ENCODE results near the gene CHST12.

CHST12 gene

DNA sequence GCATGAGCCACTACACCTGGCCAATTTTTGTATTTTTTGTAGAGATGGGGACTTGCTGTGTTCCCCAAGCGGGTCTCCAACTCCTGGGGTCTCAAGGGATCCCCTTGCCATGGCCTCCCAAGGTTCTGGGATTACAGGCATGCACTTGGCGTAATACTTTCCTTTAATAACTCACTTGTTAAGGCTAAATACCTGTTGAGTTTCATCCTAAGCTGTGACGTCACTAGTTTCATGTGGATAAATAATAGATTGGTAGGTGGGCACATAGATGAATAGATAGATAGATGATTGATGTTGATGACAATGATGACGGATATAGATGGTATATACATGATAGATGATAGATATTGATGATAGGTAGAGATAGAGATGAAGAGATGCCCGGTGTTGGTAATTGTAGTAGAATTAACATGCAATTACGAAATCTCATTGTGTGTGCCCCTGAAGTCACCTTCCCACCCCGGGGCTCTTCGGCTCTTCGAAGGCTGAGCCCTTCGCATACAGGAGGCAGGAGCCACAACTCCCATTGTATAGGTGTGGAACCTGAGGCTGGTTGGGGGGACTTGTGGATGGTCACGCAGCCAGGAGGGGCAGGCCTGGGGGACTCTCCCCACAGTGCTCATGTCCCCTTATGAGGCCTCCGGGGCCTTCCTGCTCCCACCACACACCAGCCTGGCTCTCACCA lies 70.2 kb downstream of the CHST12 start:
- TF ChIP-seq TAF1 (IDR thresholded peaks at IDR 0.05; ENCODE audit: borderline replicate concordance, insufficient read depth, low read length) (no peak), REST (IDR thresholded peaks at IDR 0.05; ENCODE audit: insufficient read depth in 1 of 2, low read depth in 2 of 2, low read length in 2 of 2) (no peak), POLR2AphosphoS5 (IDR thresholded peaks at IDR 0.05; ENCODE audit: low read depth, low read length) (no peak), SIN3A (IDR thresholded peaks at IDR 0.05; ENCODE audit: borderline replicate concordance, insufficient read depth, low read length) (no peak), FOXP2 (optimal IDR thresholded peaks at IDR 0.05; ENCODE audit: borderline replicate concordance, extremely low read depth, extremely low read length, insufficient read depth) (no peak)

DNA sequence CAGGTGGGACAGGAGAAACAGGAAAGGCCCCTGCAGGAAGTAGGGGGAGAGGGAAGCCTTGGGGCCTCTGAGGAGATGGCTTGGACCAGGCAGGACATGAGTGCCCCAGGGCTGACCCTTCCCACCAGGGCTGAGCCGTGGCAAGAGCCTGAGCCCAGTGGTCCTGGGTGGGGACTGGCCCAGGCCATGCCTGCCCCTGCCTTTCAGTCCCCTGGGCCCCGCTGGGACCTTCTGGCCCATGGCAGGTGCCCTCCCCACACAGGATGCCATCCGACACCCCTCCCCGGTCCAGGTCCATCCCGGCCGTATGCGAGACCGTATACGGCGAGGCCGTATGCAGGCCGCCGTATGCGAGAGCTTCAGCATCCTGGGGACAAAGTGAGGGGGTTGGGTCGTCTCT lies 70.8 kb downstream of the CHST12 start:
- no peak for TF ChIP-seq SIN3A (IDR thresholded peaks at IDR 0.05; ENCODE audit: borderline replicate concordance, insufficient read depth, low read length)
- no peak for TF ChIP-seq TAF1 (IDR thresholded peaks at IDR 0.05; ENCODE audit: borderline replicate concordance, insufficient read depth, low read length)
- TF ChIP-seq POLR2AphosphoS5 (IDR thresholded peaks at IDR 0.05; ENCODE audit: low read depth, low read length) = no peak

DNA sequence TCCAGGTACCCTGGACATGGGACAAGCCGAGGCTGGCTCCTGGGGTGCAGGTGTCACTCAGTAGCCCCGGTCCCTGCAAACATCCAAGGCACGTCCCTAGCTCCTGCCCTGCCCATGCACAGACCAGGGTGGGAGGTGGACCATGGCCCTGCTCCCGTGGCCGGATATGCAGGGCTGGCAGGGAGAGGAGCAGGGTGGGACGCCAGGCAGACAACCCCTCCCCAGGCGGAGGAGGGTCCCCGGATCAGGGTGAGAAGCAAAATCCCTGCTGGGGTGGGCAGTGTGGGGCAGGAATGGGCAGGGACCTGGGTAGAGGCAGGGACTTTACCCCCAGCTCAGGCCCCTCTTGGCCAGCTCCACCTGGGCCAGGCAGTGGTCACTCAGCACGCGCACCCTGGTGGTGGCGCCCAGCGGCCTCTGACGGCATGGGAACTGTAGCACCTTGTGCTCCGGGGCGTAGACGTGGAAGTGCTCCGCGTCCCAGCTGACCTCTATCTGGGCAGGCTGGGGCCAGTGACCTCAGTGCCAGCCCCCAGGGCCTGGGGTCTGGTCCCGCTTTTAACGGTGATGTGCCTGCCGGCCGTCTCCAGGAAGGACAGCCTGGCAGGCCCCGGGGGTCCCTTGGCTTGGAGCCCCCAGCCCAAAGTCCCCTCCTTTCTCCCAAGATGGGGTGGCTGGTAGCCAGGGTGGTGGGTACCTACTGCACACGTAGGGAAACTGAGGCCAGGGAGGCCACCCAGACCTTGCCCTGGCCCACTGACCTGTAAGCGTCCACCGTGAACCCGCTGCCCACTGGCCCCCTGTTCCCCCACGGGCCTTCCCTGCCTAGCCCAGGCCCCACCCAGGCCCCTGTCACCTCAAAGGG lies 71.6 kb downstream of the CHST12 start:
- TF ChIP-seq POLR2AphosphoS5 (IDR thresholded peaks at IDR 0.05; ENCODE audit: low read depth, low read length) (no peak), REST (IDR thresholded peaks at IDR 0.05; ENCODE audit: insufficient read depth in 1 of 2, low read depth in 2 of 2, low read length in 2 of 2) (no peak), SIN3A (IDR thresholded peaks at IDR 0.05; ENCODE audit: borderline replicate concordance, insufficient read depth, low read length) (no peak), TAF1 (IDR thresholded peaks at IDR 0.05; ENCODE audit: borderline replicate concordance, insufficient read depth, low read length) (no peak), FOXP2 (optimal IDR thresholded peaks at IDR 0.05; ENCODE audit: borderline replicate concordance, extremely low read depth, extremely low read length, insufficient read depth) (no peak)

GRCh38 chr7:2475678-2476015 lies 72.2 kb downstream of the CHST12 start:
- no peak for TF ChIP-seq TAF1 (IDR thresholded peaks at IDR 0.05; ENCODE audit: borderline replicate concordance, insufficient read depth, low read length)
- TF ChIP-seq SIN3A (IDR thresholded peaks at IDR 0.05; ENCODE audit: borderline replicate concordance, insufficient read depth, low read length) = no peak
- TF ChIP-seq FOXP2 (optimal IDR thresholded peaks at IDR 0.05; ENCODE audit: borderline replicate concordance, extremely low read depth, extremely low read length, insufficient read depth) = no peak
- no peak for TF ChIP-seq REST (IDR thresholded peaks at IDR 0.05; ENCODE audit: insufficient read depth in 1 of 2, low read depth in 2 of 2, low read length in 2 of 2)
- TF ChIP-seq POLR2AphosphoS5 (IDR thresholded peaks at IDR 0.05; ENCODE audit: low read depth, low read length) = no peak

DNA sequence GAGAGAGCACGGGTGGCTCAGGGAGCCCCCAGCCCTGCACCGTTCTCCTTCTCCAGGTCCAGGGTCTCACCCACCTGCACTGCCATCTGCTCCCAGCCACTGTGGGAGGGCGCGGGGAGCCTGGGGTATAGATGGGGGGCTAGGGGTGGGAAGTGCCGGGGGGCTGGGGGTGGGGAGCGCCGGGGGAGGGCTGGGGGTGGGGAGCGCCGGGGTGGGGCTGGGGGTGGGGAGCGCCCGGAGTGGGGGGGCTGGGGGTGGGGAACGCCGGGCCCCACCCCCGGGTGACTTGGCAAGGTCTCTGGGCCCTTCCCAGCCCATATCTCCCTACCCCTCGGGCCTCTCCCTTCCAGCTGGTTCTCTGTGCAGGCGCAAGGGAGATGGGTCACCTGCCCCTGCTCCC lies 72.9 kb downstream of the CHST12 start, which contains the start of gene GRIFIN:
Gene GRIFIN (minus strand): TSS at position 101 of the 400 bp plus-strand sequence. CDS start 15 bp downstream, at position 86.
- TF ChIP-seq POLR2AphosphoS5 (IDR thresholded peaks at IDR 0.05; ENCODE audit: low read depth, low read length) = no peak
- no peak for TF ChIP-seq TAF1 (IDR thresholded peaks at IDR 0.05; ENCODE audit: borderline replicate concordance, insufficient read depth, low read length)

Measured in PFSK-1 (cell line).